ENCODE measurements around the gene RHOF.
"Not testable (repeated sequence)": the region's sequence is repeated elsewhere in the genome, so short reads cannot be mapped to it uniquely, and the experiment has no call there.

The RHOF gene

DNA sequence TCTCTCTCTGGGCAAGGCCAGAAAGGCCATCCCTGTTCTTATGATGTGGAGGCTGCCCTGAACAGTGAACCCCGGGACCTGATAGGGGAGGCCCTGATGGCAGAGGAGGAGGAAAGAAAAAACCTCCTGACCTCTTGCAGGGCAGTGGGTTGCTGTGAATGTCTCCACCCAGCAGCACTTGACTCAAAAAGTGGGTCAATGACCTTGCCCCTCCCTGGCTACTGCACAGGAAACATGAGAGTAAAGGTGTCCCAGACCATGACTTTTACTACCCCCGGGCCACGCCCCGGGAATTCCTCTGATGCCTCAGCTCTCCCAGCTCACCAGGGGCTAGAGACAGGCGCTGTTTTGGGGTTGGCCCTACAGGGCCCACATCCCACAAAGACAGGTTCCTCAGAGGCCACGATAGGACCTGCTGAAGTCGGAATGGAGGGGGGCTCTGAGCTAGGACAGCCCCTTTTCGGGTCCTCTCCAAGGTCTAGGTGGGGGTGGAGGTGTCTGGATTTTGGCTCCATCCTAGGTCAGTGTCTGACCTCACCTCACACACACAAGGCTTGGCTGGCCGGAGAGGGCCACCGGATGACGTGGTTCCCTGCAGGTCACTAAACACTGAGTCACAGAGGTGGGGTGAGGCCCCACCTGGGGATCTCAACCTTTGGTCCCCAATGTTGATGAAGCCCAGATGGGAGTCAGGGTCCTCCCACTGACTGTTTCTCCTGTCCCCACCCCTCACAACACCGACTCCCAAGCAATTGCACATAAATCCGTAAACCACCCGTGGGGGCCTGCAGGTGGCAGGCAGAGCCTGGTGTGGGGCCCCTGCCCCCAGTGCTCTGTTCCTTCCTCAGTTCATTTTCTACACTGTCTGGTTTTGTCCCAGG lies 1.6 kb downstream of the RHOF start:
- DNase-seq: peak; percentile 43

DNA sequence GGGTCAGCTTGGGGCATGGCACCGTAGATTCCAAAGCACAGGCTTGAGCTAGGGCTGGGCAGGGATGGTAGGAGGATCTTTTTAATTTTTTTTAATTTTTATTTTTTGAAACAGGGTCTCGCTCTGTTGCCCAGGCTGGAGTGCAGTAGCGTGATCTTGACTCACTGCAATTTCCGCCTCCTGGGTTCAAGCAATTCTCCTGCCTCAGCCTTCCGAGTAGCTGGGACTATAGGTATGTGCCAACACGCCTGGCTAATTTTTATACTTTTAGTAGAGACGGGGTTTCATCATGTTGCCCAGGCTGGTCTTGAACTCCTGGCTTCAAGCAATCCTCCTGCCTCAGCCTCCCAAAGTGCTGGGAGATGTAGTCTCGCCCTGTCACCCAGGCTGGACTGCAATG lies 2.7 kb downstream of the RHOF start:
- DNase-seq: not testable (repeated sequence)

DNA sequence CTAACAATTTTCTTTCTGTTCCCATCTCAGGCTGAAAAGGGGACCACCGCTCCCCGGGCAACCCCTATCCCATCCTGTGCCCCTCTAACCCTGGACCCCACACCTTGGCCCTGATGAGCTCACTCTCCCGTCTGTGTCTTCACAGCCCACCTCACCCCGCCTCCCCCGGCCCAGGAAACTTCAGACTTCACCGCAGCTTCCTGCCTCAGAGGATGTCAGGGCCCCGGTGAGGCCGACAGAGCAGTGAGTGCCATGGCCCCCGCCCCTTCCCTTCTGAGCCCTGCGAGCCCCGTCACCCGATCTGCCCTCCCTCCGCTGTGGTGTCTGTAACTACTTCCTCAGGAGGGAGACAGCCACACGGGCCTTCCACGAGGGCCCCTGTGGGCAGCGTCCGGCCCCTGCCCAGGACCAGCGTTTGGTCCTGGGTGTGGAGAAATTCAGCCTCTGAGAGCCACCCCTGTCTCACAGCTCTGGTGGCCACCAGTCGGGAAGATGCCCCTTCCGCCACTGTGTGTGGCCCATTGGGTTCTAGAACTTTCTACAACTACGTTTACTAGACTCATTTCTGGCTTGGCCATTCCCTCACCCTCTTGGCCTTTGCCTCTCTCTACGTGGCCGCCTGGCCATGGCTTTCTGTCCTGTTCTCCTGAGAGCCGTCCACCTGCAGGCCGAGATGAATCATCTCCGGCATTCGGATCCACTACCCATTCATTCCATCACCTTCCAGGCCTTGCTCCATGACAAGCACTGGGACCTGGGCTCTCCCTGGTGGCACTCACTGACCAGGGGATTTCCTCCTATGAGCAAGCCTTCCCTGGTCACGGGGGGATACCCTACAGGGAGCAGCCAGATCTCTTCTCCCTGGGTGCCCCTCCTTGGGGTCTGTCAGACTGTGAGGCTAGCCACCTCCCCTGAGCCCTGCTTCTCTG lies 3.4 kb downstream of the RHOF start:
- peak; percentile 97 for DNase-seq

DNA sequence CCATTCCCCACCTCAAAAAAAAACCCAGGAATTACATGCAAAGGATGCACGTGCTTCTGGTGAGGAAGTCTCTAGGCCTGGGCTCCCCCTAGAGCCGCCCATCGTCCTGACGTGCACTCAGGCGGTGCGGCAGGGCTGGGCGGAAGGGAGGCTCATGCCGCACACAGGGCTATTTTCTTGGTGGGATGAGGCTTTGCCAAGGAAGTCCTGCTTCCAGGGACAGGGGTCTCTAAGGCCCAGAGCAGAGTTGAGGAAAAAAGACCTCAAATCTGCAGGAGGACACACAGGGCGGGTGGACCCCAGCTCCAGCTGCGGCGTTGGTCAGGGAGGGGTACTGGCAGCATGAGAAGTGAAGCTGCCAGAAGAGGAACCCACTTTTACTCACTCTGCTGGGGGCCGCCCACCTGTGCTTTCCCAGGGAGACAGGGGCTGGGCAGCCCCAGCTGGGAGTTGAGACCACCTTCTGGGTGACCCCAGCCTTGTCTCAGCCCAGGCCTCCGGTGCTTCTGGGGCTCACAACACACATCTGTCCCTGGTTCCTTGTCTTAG lies 4.2 kb downstream of the RHOF start:
- peak; percentile 50 for DNase-seq

DNA sequence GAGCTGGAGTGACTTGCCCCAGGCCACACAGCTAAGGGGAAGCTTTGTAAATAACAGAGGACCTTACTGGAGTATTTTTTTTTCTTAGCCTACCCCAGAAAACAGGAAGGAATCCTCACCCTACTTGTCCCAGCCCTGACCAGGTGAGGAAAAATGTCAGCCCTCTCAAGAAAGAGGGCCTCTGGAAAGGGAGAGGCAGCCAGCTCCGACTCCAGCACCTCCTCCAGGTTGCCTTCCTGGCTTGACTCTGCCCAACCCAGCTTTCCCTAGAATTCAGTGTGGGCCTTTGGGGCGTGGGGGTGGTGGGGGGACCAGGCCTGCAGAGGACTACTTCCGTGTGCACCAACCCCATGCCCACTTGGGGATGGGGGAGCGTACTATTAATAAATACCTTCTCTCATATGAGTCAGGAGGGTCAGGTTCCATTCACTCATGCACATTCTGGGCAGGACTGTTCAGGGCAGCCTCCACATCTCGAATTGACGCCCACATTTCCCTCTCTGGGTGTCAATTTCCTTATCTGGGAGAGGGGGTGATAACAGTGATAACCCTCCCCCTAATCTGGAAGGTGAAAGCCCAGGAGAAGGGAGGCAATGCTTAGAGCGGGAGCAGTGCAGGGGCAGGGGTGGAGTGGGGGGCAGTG lies 5.2 kb downstream of the RHOF start:
- no peak for DNase-seq

DNA sequence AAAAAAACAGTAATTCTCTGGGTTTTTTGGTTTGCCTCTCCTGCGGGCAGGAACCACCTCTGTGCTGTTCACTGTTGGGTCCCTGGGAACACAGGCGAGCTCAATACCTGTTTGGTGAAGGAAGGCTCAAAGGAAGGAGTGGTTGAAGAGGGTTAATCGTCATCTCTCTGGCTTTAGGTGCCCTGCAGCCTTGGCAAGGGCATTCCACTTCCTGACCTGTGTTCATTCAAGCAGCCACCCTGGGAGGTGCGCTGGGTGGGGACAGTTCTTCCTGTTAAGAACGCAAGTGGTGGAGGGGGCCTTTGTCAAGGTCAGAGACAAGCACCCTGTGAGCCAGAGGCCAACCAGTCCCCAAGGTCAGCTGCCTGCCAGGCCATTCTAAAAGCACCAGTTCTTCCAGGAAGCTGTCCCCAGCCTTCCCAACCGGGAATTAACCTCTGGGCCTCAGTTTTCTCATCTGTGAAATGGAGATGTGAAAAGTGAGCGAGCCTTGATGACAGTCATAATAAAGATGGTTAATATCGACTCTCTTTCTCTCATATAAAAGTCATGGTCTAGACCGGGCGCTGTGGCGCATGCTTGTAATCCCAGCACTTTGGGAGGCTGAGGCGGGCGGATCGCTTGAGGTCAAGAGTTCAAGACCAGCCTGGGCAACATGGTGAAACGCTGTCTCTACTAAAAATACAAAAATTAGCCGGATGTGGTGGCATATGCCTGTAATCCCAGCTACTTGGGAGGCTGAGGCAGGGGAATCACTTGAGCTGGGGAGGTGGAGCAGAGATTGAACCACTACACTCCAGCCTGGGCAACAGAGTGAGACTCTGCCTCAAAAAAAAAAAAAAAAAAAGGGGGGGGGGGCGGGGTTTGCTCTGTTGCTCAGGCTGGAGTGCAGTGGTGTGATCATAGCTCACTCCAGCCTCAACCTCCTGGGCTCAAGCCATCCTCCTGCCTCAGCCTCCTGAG lies 6.1 kb downstream of the RHOF start:
- peak; percentile 61 for DNase-seq

DNA sequence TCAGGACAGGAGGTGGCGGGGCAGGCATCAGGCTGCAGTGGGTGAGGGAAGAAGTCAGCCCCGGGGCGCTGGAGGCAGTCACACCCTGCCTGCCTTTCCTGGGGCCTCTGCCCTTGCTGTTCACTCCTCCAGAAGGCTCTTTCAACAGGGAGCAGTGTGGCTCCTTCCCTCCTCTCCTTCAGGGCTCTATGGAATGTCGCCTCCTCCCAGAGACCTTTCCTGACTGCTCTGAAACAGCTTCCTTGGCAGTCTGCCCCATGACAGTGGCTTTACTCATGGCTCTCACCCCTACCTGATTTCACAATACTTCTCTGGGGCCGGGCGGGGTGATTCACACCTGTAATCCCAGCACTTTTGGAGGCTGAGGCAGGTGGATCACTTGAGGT lies 7.1 kb downstream of the RHOF start:
- DNase-seq: peak; percentile 54

DNA sequence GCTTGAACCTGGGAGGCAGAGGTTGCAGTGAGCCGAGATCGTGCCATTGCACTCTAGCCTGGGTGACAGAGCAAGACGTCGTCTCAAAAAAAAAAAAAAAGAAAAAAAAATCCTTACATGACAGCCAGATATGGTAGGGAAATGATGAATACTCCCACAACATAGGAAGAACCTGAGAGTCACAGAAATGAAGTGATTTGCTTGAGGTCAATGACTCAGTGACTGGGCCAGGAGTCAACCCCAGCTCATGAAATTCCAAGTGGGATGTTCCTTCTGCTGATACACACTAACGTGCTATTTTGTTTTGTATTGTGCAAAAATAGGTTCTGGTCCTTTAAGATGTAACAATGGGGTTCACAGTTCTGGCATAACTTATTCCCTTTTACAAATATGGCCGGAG lies 9.0 kb downstream of the RHOF start:
- DNase-seq: no peak

DNA sequence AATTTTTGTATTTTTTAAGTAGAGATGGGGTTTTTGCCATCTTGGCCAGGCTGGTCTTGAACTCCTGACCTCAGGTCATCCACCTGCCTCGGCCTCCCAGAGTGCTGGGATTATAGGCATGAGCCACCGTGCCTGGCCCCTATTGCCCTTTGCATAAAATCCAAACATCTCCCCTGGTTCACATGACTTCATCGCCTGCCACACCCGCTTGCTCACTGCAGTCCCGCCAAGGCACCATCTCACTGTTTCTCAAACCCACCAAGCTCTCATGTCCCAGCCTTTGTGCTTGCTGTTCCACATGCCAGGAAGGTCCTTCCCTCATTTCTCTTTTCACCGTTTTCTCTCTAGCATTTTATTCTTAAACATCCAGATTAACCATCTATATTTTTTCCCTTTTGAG lies 9.7 kb downstream of the RHOF start:
- no peak for DNase-seq

DNA sequence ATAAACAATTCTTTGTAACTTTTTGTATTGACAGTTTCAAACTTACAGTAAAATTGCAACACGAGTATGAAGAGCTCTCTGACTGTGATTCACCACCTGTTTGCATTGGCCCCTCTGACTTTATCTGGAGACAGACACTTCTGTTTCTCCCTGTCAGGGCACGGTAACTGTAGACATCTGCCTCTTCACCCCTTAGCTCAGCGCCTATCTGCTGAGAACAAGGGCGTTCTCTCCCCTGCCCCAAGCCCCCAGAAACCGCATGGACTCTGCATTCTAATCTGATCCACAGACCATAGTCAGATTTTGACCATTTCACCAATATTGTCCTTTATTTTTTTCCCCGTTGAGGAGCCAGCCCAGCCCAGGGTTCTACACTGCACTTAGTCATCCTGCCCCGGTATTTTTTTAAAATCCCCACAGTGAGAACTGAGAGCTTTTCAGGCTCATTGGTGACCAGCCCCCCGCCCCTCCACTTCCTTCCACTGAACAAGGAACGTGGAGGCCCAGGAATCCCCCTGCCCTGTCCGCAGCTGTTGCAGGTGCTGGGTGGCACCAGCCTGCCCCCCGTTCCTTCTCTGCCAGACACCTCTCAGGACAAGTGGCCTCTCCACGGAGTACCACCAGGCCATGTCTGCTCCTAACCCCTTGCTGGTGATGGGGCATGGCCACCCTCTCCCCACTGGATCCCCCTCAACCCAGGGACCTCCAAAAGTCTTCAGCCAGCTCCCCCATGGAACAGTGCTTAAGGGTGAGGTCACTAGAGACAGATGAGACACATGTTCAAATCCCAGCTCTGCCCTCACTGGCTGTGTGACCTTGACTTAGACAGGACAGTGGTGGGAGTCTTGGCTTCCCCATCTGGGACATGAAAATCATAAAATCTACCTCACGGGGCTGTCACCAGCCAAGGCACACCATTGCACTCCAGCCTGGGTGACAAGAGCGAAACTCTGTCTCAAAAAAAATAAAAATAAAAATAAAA lies 11.2 kb downstream of the RHOF start:
- peak; percentile 46 for DNase-seq

DNA sequence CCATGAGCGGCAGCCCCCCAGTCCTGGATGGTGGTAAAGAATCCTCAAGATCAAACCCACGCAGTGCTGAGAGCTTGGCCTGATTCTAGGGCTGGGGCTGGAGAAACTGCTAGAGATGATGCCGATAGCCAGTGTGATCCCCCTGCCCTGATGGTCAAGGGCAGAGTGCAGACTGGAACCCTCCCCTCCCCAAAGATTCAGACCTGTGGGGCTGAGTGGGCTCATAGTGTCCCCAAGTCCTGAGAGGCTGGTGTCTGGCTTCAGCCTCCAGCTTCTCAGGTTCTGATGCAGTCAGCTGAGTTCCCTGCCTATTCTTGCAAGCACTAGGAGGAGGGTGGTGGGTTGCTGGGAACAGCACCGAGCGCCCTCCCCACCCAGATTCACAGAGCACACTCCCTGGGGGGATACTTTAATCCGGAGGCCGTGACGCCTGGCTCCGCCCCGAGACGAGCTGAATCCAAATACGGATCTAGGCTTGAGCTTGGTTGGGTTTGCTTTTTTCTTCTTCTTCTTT lies 11.9 kb downstream of the RHOF start:
- no peak for DNase-seq

DNA sequence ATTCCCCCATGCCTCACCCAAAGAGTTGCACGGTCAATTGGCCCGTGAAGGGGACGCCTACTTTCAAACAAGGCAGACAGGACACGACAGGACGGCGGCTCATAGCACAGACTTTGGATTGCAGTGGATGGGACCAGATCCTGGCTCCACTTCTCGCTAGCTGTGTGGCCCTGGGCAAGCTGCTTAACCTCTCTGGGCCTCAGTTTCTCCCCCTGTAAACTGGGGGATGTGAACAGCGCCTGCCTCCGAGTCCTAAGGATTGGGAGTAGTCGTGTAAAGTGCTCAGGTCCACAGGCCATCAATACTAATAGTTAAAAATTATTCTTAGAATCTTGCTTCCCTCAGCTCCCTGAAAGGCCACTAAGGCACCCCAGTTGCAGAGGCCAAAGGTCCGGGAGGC lies 13.1 kb downstream of the RHOF start:
- DNase-seq: no peak

DNA sequence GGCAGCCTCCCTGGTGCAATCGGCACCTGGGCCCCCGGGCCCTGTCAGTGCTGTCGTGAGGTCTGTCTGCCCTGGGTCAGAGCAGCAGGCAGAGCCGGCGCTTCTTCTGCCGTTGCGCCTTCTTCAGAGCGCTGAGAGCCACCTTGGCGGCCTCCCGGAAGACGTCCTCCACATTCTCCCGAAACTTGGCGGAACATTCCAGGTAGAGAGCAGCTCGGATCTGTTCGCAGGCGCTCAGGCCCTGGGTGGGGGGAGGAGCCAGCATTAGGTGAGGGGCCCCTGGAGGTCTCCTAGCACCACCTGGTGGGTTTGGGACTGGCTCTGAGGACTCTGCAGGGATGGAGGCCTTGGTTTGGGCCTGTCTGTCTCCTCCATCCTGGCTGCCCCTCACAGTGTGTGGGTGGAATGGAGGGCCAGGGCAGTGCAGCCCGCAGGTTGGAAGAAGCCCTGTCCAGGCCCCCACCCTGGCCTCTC lies 14.0 kb downstream of the RHOF start:
- DNase-seq: no peak

DNA sequence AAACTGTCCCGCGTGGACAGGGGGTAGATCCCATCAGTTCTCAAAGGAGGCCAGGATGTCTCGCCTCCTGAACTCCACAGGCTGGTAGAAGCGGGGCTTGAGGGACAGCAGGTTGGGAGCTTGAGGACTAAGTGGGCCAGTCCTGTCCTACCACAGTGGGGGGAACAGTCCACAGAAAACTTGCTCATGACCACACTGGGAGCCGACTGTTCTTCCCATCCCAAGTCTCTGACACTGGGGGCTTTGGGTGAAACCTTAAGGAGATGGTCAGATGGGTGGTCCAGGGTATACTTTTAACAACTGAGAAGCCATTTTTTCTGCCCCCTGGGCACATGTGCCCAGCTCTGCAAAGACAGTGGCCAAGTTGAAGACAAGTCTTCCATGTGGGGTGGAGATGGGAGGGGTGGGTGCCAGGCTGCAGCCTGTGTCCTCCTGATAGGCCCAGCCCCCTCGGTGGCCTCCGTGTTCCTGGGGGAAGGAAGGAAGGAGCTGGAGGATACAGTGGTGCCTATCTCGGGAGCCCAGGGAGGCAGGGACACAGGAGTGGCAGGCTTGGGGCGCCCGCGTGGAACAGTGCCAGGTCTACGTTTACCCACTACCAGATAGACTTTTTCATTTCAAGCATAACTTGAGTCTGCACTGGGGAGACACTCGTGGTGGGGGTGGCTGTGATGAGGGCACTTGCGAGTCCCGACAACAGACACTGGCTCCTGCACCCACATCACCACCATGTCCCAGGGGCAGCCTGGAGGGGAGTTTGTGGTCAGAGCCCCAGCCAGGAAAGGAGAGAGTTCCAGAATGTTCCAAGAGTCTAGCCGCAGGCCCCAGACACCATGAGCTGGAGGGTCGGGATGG lies 14.7 kb downstream of the RHOF start:
- no peak for DNase-seq

DNA sequence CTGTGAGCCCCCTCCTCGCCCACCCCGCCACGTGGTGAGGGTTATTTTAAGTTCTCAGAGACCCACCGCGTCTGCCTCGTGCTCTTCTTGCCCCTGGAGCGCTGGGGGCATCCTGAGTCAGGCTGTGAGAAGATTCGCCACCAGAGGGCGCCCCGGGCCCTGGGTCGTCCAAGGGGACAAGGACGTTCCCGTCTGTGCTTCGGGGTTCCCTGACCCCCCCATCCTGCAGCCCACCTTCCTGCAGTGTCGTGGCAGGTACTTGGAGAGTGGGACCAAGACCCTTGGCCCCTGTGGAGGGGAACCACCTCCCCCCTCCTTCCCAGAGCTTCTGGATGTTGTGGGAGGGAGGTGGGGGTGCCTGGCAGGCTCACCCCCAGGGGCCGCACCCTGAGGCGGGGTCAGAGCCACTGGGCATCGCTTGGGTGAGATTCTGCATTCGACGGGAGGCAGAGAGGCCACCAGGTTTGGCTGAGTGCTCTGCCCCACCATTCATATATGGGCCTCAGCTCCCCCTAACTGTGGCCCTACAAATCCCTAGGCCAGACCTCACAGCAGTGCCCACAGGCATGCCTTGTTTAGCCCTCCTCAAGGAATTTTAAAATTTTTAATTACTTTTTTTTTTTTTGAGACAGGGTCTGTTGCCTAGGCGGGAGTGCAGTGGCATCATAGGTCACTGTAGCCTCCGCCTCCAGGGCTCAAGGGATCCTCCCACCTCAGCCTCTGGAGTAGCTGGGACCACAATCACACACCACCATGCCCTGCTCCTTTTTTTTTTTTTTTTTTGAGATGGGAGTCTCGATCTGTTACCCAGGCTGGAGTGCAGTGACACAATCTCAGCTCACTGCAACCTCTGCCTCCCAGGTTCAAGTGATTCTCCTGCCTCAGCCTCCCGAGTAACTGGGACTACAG lies 17.0 kb downstream of the RHOF start:
- DNase-seq: peak; percentile 95

DNA sequence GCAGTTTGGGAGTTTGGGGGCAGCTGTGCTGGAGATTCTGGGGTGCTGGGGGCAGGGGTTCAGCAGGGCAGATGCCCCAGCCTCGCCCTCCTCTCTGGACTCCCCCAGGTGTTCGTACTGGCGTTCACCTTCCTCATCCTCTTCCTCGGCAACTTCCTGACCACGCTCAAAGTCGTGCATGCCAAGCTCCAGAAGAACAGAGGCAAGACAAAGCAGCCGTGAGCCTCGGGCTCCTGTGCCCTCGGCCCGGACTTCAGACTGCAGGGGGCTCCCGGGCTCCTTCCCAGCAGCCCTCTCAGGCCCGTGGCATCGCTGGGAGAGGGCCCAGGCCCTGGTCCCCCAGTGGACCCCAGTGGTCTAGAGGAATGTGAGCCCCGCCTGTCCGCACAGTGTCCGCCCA lies 18.0 kb downstream of the RHOF start:
- no peak for DNase-seq

DNA sequence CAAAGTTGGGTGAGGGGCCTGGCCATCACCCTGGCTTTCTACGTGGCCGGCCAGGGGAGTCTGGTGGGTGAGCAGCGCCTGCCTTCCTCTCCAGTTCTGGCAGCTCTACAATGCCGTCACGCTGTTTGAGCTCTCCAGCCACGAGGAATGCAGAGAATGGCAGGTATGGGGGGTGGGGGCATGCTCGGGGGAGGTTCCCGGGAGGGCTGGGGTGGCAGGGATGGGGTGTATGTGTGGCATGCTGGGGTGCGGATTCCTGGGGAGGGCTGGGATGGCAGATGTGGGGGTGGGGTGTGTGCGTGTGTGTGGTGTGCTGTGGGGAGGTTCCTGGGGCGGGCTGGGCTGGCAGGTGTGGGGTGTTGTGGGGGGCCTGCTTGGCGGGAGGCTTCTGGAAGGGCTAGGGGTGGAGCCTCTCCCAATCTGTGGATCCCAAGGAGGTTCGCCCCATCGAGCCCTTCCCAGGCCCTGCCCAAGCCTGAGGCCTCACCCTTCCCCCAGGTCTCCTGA lies 18.5 kb downstream of the RHOF start:
- DNase-seq: no peak

Measured in activated gamma-delta T cell treated with Interleukin-2 at 50 U/mL for 16 hours (primary cell).